GM19351 (cell line): ENCODE data around the gene CABYR.

ENCODE experiments used
- ATAC-seq: cut with Tn5 transposase; IDR thresholded peaks from one replicate; pipeline ENCODE4 v1.9.1; 2021; ENCODE audit warnings: mild to moderate bottlenecking, moderate library complexity; ENCODE audit not compliant: unreplicated experiment

CABYR gene

GRCh38 chr18:24138789-24139616 lies at the start of gene CABYR:
Gene CABYR (plus strand): TSS chr18:24139062. CDS start chr18:24143115, 4,053 bp downstream.
- peak; percentile 93 for ATAC-seq

GRCh38 chr18:24089076-24089475 lies 49.8 kb upstream of the CABYR start:
- no peak for ATAC-seq

GRCh38 chr18:24089515-24090337 lies 49.1 kb upstream of the CABYR start:
- no peak for ATAC-seq

- no peak for ATAC-seq
Observed at GRCh38 chr18:24090876-24091275, 48.0 kb upstream of the CABYR start.

- no peak for ATAC-seq
Observed at GRCh38 chr18:24094561-24094960, 44.3 kb upstream of the CABYR start.

- ATAC-seq, result no peak
Observed at GRCh38 chr18:24095976-24096375, 42.9 kb upstream of the CABYR start.

- no peak for ATAC-seq
Observed at GRCh38 chr18:24103320-24104021, 35.4 kb upstream of the CABYR start.

- ATAC-seq, result no peak
Observed at GRCh38 chr18:24104486-24104885, 34.4 kb upstream of the CABYR start.

- no peak for ATAC-seq
Observed at GRCh38 chr18:24108641-24109040, 30.2 kb upstream of the CABYR start.

- no peak for ATAC-seq
Observed at GRCh38 chr18:24111936-24112335, 26.9 kb upstream of the CABYR start.

GRCh38 chr18:24112464-24112863 lies 26.4 kb upstream of the CABYR start:
- no peak for ATAC-seq

- ATAC-seq, result no peak
Observed at GRCh38 chr18:24112874-24113615, 25.8 kb upstream of the CABYR start.

GRCh38 chr18:24114924-24115549 lies 23.8 kb upstream of the CABYR start:
- ATAC-seq, result no peak

- no peak for ATAC-seq
Observed at GRCh38 chr18:24115628-24116027, 23.2 kb upstream of the CABYR start.

- ATAC-seq, result peak; percentile 84
Observed at GRCh38 chr18:24118750-24119577, 19.9 kb upstream of the CABYR start.

GRCh38 chr18:24120676-24121075 lies 18.2 kb upstream of the CABYR start:
- no peak for ATAC-seq

- ATAC-seq, result no peak
Observed at GRCh38 chr18:24121625-24122024, 17.2 kb upstream of the CABYR start.

GRCh38 chr18:24126155-24126961 lies 12.5 kb upstream of the CABYR start:
- ATAC-seq, result no peak
